ENCODE results near the gene GLOD5. TPM values are rescaled to one million over a fixed set of nuclear protein-coding genes. Genes with fewer than 3 reads are reported as not detected.

Gene GLOD5
- total RNA-seq, 1 experiment from 2014 or later, result not detected

GRCh38 chrX:48782216-48782615, 20.7 kb downstream of the GLOD5 start:
- H3K79me1 ChIP-seq (ENCODE audit: insufficient read depth, low read depth, low read length, poor library complexity, severe bottlenecking), result no peaks in the 10 kb centered on the region

More at GRCh38 chrX:48782216-48782615, 20.7 kb downstream of the GLOD5 start:
- no CpG with 5 or more reads among the region's 2 CpGs for WGBS (ENCODE audit: extremely low coverage, insufficient read length, low lambda C conversion rate)
- Histone ChIP-seq H3K23me2 (ENCODE audit: insufficient read length, low read depth, low read length, poor library complexity, severe bottlenecking) (no peaks in the 10 kb centered on the region), H2AK5ac (ENCODE audit: insufficient read length, low read length) (no peak overlapping the region), H2AFZ (ENCODE audit: low read length) (no peak overlapping the region), H3K27ac (ENCODE audit: insufficient read length, low read depth, low read length) (no peak overlapping the region), H3K23ac (ENCODE audit: insufficient read length, low read depth, low read length) (no peak overlapping the region), H4K8ac (replicated peaks; ENCODE audit: insufficient read length, low read depth, low read length) (no peak overlapping the region), H3T11ph (ENCODE audit: low read length) (no peak overlapping the region), H3K9ac (ENCODE audit: extremely low read depth, insufficient read length, low read length) (no peak overlapping the region), H2BK120ac (ENCODE audit: low read depth, low read length, poor library complexity, severe bottlenecking) (no peak overlapping the region), H3K27me3 (ENCODE audit: insufficient read depth, low read length) (no peaks in the 10 kb centered on the region), H3K4me1 (ENCODE audit: insufficient read depth, low read length) (no peaks in the 10 kb centered on the region), H3K4ac (ENCODE audit: low read depth, low read length) (no peak overlapping the region), H3K14ac (ENCODE audit: insufficient read depth, low read length) (no peak overlapping the region), H2BK12ac (ENCODE audit: insufficient read length, low read depth, low read length) (no peak overlapping the region), H3K79me2 (ENCODE audit: insufficient read depth, low read length) (no peaks in the 10 kb centered on the region), H2BK15ac (ENCODE audit: low read depth, low read length) (no peak overlapping the region), H4K91ac (ENCODE audit: insufficient read length, low read depth, low read length) (no peak overlapping the region), H4K20me1 (ENCODE audit: control insufficient read depth, insufficient read depth, insufficient read length) (no peaks in the 10 kb centered on the region), H3K18ac (ENCODE audit: insufficient read length, low read depth, low read length) (no peak overlapping the region), H2BK5ac (ENCODE audit: insufficient read length, low read length) (no peak overlapping the region), H3K56ac (ENCODE audit: insufficient read length, low read depth, low read length) (no peak overlapping the region), H2BK20ac (ENCODE audit: low read depth, low read length, poor library complexity, severe bottlenecking) (no peak overlapping the region), H4K5ac (ENCODE audit: insufficient read length, low read depth, low read length) (no peak overlapping the region), H3K9me3 (ENCODE audit: control insufficient read depth, low read depth, low read length) (peaks cover 10% of the 10 kb centered on the region), H3K4me2 (ENCODE audit: insufficient read depth, insufficient read length, low read length) (no peak overlapping the region)
- no peak overlapping the region for H3K4me3 Mint-ChIP-seq
- peaks cover 2 to 3% of the 10 kb centered on the region in 2 experiments; a peak in 1 of 4 replicates for H3K4me1 Mint-ChIP-seq
- no peak overlapping the region for H3K27ac Mint-ChIP-seq
- peaks cover 12% of the 10 kb centered on the region for H3K27me3 Mint-ChIP-seq (ENCODE audit: low read depth)
- TF ChIP-seq CTCF (conservative IDR thresholded peaks at IDR 0.05), result no peak
- H3K9me3 Mint-ChIP-seq, result peaks cover 55 to 78% of the 10 kb centered on the region in 2 experiments
- peaks cover 0 to 3% (median 2%) of the 10 kb centered on the region in 3 experiments; a peak in 3 of 7 replicates for H3K36me3 Mint-ChIP-seq (ENCODE audit: insufficient read depth in 1 of 3, low read depth in 3 of 3)
- DNase-seq, result no peak

All from H9 (cell line).